Left cardiac atrium (tissue), 4 donors: ENCODE data around the gene NKD1. TPM values are rescaled to one million over a fixed set of nuclear protein-coding genes. Genes with fewer than 3 reads are reported as not detected.

Experiments
- ATAC-seq, 2 donors: fragments of 200-7000 bp; cut with Tn5 transposase; one replicate each; pipeline ENCODE4 v1.9.1; 2020; ENCODE audit warnings: mild to moderate bottlenecking in 2 of 2, moderate library complexity in 2 of 2
- DNase-seq: peaks from one replicate; pipeline ENCODE4 v3.0.0-alpha.2; 2020
- intact Hi-C, 2 donors: fragments of 100-400 bp; cut with DNase I; formaldehyde crosslinking; loops; one replicate each; pipeline versions ENCODE4 v1.14.1 to v1.15.1; 2022 to 2023
- total RNA-seq, 2 donors: library from RNA; stranded (reverse); fragmentation: NEBNext Ultra II Directional; extraction: Animal tissue kit (Norgen Biotek cat#: 25700); gene quantifications; one replicate each; pipeline ENCODE4 v1.2.1, GENCODE V29; 2021
- donor health status: DM: no; HTN: yes; CAD: no.
- donor health status: DM: no; HTN: yes; CAD: no; lungs with severe emphysema.
- donor health status: DM: yes; HTN: yes; CAD: no.
- donor health status: Dilated cardiomyopathy.

NKD1 gene
- total RNA-seq, 2 donors from 2014 or later, result 1.0 to 1.9 TPM

DNA sequence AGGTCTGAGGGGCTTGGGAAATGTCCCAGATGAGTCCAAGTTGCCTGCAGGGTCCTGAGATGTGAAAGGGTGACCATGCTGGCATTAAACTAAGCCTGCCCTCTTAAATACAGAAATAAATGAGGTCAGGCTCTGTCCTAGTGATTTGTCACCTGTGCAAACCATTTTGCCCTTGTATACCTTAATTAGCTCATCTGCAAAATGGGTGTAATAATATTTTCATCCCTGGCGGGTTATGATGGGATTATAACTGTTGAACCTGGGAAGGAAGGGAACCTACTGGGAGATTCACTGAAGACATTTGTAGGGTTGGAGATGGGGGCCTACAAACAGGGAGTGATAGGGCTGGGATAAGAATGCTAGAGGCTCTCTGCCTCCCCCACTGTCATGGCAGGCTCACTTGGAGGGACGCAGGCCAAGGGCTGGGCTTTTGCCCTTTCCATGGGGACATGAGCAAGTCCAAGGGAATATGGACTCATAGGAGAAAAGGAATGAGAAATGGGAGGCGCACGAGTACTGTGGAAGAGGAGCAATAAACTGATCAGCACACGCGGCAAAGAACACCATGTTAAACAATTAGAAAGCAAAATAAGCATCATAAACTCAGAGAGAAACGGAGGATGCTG, 4.4 kb downstream of the NKD1 start:
- intact Hi-C loops, result loop anchor here in 1 of 2 donors (10.0 kb wide), 1 partner anchor 178 kb away; no protein-coding TSS in a partner anchor
- no peak for ATAC-seq
- DNase-seq, result no peak

DNA sequence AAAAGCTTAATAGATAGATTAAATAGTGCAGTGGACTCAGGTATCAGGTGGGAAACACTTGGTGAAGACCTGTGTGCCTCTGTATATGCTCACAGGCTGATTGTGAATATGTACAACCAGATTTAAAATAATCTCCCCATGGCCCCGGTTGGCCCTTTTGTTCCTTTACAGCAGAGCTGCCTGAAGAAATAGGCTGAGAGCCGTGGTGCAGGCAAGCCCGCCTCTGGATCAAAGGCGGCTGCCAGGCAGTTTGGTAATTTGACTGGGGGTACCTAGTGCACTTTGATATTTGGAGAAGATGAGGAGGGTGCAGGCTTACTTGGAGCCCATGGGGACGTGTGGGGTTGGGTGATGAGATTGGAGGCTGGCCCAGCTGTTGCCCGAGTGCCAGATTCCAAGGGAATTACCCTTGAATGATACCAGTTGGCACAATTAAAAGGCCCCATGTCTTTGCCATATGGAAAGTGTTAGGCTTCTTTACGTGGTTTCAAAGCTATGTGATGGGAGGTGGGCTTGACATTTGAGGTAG, 5.0 kb downstream of the NKD1 start:
- no peak for DNase-seq
- ATAC-seq, result no peak
- intact Hi-C loops, result loop anchor here in 1 of 2 donors (10.0 kb wide), 1 partner anchor 178 kb away; no protein-coding TSS in a partner anchor

GRCh38 chr16:50553731-50554360, 5.7 kb downstream of the NKD1 start:
- intact Hi-C loops, result loop anchor here in 1 of 2 donors (10.0 kb wide), 1 partner anchor 179 kb away; no protein-coding TSS in a partner anchor
- DNase-seq (no peak), ATAC-seq (no peak)

DNA sequence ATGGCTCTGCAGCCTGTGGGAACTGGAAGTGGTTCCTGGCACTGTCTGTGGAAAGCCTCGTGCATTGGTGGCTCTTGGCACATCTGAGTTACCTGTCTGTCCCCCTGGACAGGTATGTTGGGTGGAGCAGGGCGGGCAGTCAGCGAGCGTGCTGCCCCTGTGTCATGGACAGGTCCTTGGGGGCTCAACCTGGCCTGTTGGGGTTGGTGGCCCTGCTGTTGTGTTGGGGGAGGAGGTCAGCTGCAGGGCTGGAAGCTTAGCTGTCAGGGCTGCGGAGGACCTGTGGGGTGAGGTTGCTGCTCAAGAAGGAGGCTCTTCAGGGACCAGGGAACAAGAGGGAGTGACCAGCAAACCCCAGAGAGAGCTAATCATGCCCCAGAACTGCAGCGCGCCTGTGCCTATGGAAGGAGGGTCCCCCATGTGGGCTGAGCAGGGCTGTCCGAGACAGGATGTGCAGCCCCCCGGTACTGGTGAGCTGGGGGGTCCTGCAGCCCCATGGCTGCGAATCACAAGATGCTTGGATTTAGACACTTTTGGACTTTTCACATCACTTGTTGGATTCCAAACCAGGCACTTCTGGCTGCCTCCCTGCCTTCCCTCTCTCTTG, 7.2 kb downstream of the NKD1 start:
- intact Hi-C loops, result loop anchor here in 1 of 2 donors (10.0 kb wide), 1 partner anchor 181 kb away; no protein-coding TSS in a partner anchor
- DNase-seq (no peak), ATAC-seq (no peak)

- peak in 1 of 2 donors; percentile 40 for ATAC-seq
- no peak for DNase-seq
- intact Hi-C loops, result loop anchor here in 1 of 2 donors (10.0 kb wide), 1 partner anchor 181 kb away; no protein-coding TSS in a partner anchor
These were observed 7.9 kb downstream of the NKD1 start for GRCh38 chr16:50555952-50556673.

DNA sequence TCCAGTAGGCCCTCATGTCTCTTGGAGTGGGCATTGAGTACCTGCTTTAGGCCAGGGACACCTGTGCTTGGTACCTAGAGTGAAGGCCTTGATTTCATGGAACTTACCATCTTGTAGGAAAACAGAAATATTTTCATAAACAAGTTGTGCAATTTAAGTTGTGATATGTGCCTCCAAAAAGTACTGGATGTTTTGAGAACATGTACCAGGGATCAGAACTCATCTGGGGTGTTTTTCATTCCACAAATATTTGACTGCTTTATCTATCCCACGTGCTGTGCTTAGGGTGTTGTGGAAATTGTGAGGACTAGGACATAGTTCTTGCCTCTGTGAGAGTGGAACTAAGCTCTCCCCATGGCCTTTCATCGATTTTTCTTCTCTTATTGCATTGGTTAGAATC, 8.8 kb downstream of the NKD1 start:
- intact Hi-C loops, result loop anchor here in 1 of 2 donors (10.0 kb wide), 1 partner anchor 182 kb away; no protein-coding TSS in a partner anchor
- DNase-seq, result no peak
- no peak for ATAC-seq

DNA sequence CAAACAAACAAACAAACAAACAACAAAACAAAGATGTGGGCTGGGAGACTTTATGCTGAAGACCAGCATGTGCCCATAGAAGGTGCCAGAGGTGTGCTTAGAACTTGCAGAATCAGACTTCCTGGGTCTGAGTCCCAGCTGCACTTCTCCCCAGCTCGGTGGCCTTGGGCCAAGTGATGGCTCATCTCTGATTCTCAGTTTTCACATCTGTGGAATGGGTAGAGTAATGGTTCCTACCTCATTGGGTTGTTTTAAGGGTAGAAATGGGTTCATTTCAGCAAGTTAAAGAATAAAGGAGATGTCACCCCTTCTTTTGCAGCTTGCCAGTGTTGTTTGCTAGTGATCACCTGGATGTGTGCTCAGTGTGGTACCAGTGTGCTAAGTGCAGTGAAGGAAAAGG, 10.7 kb downstream of the NKD1 start:
- intact Hi-C loops, result loop anchor here in 1 of 2 donors (10.0 kb wide), 1 partner anchor 184 kb away; no protein-coding TSS in a partner anchor
- no peak for DNase-seq
- no peak for ATAC-seq

DNA sequence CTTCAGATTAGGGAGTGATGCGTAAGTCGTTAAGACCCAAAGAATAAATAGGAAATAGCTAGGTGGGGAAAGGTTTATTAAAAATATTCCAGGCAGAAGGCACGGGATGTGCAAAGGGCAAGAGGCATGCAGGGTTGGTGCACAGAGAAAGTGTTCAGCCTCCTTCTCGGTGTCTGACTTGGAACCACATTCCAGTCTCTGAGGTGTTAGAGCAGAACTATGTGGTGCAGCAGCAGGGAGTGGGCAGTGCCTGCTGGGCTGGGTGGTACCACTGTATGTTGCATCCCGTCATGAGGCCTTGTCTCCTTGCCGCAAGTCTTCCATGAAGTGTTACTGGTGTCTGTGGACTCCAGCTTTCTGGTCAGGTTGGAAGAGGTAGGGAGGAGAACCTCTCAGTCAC, 11.1 kb downstream of the NKD1 start:
- intact Hi-C loops, result loop anchor here in 1 of 2 donors (10.0 kb wide), 1 partner anchor 185 kb away; no protein-coding TSS in a partner anchor
- DNase-seq (no peak), ATAC-seq (no peak)

DNA sequence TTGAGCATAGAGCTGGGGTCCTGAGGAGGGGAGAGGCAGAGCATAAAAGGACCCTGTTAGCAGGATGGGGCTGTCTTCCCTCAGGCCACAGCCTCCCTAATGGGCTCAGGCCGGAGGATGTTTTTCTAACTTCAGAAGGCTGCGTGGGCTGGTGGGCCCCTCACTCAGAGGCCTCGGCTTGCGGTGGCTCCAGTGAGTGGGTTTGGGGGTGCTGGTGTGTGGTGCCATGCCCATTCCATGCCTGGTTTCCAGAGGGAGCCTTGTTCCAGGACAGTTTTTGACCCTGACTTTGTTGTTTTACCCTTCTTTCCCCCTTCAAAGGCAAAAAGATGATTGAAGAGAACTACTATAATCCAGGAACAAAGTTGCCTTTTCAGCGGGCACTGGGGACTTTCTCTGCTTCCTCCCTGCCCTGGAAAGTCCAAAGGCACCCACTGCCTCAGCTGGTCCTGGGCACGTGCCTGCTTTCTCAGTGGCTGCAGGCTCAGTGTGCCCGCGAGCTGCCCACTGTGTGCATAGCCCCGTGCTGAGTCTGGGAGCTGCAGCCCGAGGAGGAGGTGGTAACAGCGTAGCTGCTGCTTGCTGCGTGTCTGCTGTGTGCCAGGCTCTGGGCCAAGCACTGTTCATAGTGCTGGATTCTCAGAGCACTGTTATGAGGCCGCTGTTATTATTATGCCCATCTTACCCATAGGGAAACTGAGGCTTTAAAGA, 11.8 kb downstream of the NKD1 start:
- ATAC-seq, result no peak
- DNase-seq, result no peak
- intact Hi-C loops, result loop anchor here in 1 of 2 donors (10.0 kb wide), 1 partner anchor 185 kb away; no protein-coding TSS in a partner anchor

GRCh38 chr16:50560903-50561863, 13.0 kb downstream of the NKD1 start:
- intact Hi-C loops, result no loop called here
- ATAC-seq, result no peak
- no peak for DNase-seq

- DNase-seq, result no peak
- no peak for ATAC-seq
- intact Hi-C loops, result no loop called here
These were observed 14.5 kb downstream of the NKD1 start for GRCh38 chr16:50562657-50563056.

GRCh38 chr16:50563989-50564388, 15.8 kb downstream of the NKD1 start:
- no peak for ATAC-seq
- intact Hi-C loops, result no loop called here
- DNase-seq, result no peak

DNA sequence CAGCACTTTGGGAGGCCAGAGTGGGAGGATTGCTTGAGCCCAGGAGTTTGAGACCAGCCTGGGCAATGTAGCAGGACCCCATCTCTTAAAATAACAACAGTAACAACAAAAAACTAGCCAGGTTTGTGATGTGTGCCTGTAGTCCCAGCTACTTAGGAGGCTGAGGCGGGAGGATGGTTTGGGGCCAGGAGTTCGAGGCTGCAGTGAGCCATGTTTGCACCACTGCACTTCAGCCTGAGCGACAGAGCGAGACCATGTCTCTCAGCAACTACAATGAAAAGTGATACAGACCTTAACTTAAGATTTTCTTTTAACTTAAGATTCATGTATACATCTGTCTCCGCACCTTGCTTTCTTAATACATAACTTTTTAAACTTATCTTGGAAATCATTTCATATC, 17.2 kb downstream of the NKD1 start:
- intact Hi-C loops, result no loop called here
- no peak for DNase-seq

GRCh38 chr16:50566014-50566962, 18.1 kb downstream of the NKD1 start:
- no peak for DNase-seq
- intact Hi-C loops, result no loop called here

More for the DNA sequence above, 17.2 kb downstream of the NKD1 start:
- ATAC-seq, result no peak

GRCh38 chr16:50567651-50568050, 19.5 kb downstream of the NKD1 start:
- ATAC-seq (peak; percentile 66 to 67), DNase-seq (no peak)
- intact Hi-C loops, result no loop called here

More at GRCh38 chr16:50566014-50566962, 18.1 kb downstream of the NKD1 start:
- no peak for ATAC-seq

DNA sequence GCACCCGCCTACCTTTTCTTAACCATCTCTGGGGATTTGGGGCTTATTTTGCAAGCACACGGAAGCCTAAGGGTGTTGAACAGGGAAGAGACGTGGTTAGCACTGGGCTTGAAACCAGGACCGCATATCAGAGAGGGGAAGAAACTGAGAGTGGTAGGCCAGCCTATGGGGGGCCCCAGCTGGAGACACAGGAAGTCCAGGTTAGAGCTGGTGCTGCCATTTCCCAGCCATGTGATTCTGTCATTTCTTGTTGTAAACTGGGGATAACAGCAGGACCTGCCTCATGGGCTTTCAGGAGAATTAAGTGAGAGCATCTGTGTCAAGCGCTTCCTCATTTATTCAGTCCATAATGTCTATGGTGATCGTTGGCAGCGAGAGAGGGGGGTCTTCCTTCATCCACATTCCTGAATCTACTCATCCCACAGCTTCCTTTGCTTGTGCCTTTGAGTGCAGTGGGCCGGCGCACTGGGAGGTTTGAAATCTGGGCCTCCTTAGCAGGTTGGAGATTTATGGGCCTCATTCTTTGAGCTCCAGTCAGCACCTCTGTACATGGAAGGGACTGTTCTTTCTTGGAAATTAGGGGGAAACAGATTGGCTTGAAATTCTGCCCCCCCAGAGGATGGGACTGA, 20.1 kb downstream of the NKD1 start:
- intact Hi-C loops, result no loop called here
- ATAC-seq (peak in 1 of 2 donors; percentile 13), DNase-seq (no peak)
